NCI-H1694 treated with DMSO at 0.1 percent for 48 hours (cell line): ENCODE data around the gene APBA1.
"Not testable (repeated sequence)": the region's sequence is repeated elsewhere in the genome, so short reads cannot be mapped to it uniquely, and the experiment has no call there.

Source experiments
- DNase-seq: peaks from one replicate; lab custom pipeline; 2025; lab: John Stamatoyannopoulos, UW

APBA1 gene

GRCh38 chr9:69604568-69605219 lies 67.5 kb downstream of the APBA1 start:
- no peak for DNase-seq

GRCh38 chr9:69603656-69604055 lies 68.5 kb downstream of the APBA1 start:
- no peak for DNase-seq

DNA sequence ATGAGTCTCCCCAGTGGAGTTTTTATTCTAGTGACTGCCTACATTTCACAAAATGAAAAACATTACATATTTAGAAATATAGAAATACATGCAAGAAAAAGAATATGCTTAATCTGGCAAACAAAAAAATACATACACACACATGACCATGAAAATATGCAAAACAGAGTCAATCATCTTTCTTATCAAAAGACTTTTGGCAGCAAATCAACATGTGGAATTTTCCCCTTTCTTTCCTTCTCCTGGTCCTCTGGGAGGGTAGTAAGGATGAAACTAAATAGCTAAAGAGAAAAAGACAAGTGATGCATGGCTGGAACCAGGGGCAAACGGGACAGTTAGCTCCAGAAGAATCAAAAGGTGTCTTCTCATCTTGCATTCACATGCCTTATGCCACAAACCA lies 69.4 kb downstream of the APBA1 start:
- no peak for DNase-seq

DNA sequence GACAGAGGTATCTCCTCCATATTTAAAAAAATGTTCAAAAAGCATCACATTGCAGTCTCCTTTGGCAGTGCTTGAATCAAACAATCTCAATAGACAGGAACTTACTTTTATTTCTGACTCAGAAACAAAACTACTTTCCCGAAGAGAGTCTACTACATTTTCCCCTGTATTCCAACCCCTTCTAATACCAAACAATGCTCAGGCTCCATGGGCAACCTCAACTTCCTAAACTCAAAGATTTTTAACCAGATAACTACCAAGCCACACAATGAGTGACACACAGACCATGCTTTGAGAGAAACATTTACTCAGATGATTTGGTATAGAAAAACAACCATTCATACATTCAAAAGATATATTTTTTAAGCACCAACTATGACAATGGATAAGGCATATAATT lies 70.5 kb downstream of the APBA1 start:
- DNase-seq, result no peak

DNA sequence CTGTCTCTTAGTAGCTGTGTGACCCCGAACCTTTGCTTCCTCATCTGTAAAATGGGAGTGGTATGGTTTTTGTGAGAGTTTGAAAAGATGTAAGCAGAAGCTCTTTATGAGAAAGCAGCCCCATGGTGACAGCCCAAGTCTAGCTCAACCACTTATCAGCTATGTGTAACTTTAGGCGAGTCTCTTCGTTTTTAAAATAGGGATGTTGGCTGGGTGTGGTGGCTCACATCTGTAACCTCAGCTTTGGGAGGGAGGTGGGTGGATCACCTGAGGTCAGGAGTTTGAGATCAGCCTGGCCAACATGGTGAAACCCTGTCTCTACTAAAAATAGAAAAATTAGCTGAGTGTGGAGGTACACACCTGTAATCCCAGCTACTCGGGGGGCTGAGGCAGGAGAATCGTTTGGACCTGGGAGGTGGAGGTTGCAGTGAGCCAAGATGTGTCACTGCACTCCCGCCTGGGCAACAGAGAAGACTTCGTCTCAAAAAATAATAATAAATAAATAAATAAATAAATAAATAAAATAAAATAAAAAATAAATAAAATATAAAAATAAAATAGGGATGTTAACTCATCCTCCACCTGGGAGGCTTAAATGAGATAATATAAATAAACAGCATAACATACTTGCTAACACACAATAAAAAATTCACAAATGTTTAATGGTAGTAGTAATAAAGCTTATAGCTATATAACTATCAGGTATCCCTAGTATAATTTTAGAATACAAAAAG lies 71.7 kb downstream of the APBA1 start:
- DNase-seq, result no peak

- DNase-seq, result no peak
Observed at GRCh38 chr9:69599232-69599971, 72.8 kb downstream of the APBA1 start.

GRCh38 chr9:69596906-69597305 lies 75.3 kb downstream of the APBA1 start:
- not testable (repeated sequence) for DNase-seq

DNA sequence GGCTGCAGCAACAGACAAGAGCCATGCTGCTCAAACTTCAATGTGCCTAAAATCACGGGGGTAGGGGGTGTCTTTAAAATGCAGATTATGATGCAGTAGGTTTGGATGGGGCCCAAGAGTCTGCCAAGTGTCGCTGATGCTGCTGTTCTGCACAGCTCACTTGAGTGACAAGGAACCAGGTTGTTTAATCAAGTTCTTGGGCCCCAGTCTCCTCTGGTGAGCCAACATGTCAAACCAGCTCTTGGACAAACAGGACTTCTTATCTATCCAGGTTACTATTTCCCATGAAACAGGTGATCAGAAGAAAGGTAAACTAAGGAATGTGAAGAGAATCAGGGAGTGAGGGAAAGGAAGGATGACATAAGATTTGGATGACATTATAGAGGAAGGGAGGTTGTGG lies 78.0 kb downstream of the APBA1 start:
- DNase-seq, result no peak

DNA sequence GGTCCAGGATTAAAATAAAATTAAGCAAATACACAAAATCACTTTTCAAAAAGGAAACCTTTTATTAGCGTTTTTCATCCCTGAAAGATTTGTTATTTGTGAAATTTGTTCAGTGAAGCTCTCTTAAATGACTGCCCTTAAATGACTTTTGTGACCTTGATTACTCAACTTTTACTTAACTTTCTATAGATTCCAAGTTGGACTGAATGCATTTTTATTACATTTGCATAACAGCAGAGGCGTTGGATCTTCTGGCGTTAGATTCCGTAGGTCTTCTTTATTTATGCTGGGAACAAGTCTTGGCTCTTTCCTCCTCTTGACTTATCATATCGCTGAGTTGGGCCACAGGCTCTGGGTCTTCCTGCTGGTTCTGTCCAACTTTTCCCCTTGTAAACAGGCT lies 78.4 kb downstream of the APBA1 start:
- DNase-seq, result no peak

DNA sequence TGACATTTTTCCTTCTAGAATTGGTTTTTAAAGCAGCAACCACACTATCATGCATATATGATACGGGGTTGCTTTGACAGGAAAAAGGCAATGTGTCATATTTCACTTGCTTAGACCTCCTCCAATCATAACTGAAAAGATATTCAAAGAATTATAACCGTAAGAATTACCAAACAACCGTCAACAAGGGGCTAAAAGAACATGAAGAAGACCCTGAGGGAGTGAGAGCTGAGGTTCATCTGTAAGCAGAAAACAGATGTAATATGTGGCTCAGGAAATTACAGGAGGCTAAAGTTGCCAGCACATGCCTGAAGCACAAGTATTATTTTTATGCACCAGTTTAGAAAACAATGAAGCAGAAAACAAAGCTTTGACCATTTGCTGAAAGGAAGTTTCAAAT lies 78.9 kb downstream of the APBA1 start:
- DNase-seq, result no peak

GRCh38 chr9:69590266-69590665 lies 81.9 kb downstream of the APBA1 start:
- peak; percentile 17 for DNase-seq

GRCh38 chr9:69589156-69589555 lies 83.0 kb downstream of the APBA1 start:
- DNase-seq, result no peak

- no peak for DNase-seq
Observed at GRCh38 chr9:69585571-69585970, 86.6 kb downstream of the APBA1 start.

GRCh38 chr9:69584759-69585158 lies 87.4 kb downstream of the APBA1 start:
- DNase-seq, result no peak

DNA sequence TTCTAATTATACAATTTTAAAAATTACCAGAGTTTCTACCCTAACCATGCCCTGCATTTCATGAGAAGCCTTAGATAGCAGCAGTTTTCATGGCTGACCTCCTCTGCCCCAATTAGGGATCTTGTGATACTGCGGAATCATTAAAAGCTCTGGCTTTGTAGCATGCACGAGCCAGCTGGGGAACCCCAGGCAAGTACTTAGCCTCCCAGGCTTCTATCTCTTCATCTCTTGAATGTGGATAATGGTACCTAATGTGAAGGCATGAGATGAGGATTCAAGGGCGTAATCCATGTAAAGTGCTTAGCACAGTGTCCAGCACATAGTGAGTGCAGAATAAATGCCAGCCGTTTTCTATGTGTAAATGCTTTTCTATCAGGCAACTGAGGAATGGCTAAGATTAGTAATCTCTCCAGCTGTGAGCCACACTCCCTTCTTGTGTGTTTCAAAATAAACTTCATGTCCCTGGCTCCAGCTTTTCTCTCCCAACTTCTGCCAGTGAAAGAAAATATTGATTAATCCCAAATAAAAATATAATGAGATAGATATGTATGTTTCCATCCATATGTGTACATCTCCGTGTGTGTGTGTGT lies 88.4 kb downstream of the APBA1 start:
- no peak for DNase-seq

- DNase-seq, result no peak
Observed at GRCh38 chr9:69582544-69583297, 89.5 kb downstream of the APBA1 start.

DNA sequence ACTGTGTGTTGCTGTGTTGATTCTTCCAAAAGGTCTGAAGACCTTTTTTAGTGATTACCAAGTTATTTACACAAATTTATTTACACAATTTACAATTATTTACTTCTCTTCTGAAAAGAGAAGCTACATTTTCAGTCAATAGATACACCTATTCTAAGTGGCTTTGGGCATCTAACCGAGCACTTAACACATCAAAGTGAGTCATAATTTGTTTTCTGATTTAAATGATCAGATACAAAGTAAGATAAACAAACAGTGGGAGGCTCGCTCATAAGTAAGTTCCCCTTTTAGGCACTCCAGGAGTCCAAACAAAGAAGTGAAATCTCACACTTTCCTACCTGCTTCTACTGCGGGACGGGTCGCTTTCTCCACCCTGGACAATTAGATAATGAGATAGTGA lies 90.2 kb downstream of the APBA1 start:
- no peak for DNase-seq

DNA sequence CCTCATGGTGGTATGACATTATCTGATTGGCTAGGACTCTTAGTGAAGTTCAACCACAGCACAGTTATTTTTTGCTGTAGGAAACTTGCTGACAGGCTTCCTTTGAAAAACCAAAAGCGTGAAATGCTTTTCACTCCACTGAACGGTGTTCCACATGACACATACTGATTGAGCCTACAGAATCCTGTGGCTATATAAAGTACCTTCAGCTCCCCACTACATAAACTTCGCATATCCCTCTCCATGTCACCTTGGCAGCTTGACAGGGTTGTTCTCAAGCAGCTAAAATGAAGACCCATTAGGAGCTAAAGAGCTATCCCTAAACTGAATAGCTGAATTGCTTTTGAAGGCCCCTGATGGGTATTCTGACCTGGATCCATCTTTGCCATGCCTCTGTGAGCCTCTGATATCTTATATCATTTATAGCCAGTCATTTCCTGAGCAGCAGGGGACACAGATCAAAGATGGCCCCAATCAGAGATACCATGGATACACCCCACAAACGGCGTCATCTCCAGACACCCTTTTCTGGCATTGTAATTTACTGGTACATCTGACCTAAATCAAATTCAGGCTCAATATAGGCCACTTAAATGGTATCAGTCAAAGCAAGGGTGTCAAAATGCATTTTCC lies 91.5 kb downstream of the APBA1 start:
- no peak for DNase-seq

DNA sequence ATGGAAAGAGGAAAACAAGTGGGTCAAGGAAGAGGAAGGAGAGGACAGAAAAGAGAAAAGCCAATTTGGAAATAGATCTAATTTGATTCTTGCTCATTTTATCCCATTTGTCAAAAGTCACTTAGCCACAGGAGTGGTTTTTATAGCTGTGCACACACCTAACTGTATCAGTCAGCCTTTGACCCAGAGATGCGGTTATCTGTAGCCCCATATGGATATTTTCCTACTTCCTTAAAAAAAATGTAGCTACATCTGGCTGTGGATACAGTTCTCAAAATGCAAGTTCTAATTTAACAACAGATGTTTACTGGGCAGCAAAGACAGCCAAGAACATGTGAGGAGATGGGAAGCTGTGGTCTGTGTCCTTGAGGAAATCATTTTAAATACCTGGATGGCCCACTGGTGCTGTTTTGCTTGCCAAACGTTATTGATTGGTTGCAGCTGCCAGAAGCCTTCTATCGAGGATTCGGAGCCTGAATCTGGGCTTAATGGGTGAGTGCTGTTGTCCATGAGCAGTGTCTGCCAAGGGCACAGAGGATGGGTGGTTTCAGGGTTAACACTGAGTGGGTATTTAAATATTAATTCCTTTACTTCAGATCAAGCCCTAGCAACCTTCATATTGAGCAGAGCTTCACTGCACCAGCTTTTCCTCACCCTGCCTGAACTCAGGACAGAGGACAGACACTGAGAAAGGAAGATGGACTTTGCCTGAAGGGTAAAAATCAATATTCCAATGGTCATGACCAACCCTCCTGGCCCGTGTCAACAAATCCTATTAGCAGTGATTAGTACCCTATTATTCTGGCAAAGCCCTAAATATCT lies 92.2 kb downstream of the APBA1 start:
- DNase-seq, result no peak

DNA sequence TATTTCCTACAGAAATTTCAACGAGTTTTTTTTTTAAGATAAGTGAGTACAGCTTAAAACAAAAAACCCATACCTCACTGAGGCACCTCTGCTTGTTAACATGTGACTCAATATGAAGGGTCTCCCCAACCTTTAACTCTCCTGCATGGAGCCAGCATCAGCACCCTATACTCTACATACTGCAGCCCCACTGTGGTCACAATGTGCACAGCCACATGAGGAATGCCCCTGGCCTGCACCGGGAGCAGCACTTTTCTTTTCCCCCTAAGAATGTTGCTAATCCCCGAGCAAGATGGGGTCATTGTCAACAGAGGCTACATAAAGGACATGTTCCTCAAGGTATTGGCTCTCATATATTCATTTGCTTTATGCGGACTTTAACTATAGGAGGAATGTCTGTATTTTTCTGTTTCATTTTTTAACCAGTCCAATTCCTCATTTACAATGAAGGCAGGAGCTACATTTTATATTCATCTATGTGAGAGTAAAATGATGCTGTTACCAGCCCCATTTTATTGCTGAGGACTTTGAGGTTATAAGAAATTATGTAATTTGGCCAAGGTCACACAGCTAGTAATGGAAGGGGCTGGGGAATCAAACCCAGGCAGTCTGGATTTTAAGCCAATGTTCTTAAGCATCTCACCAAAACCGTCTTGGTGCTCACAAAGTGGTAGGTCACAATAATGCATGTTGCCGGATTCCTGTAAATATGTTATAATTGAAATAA lies 93.0 kb downstream of the APBA1 start:
- DNase-seq, result no peak
